Upper lobe of left lung (tissue), 6 donors: ENCODE results near the gene SELENOI. TPM values are rescaled to one million over a fixed set of nuclear protein-coding genes. Genes with fewer than 3 reads are reported as not detected.
"Not testable (repeated sequence)": the region's sequence is repeated elsewhere in the genome, so short reads cannot be mapped to it uniquely, and the experiment has no call there.

Experiments
- ATAC-seq, 2 donors: fragments of 200-7000 bp; cut with Tn5 transposase; one replicate each; pipeline ENCODE4 v1.9.1; 2022; ENCODE audit warnings: mild to moderate bottlenecking in 2 of 2, moderate library complexity in 2 of 2; ENCODE audit not compliant: low FRiP score in 2 of 2
- DNase-seq, 2 donors: peaks; one replicate each; pipeline ENCODE4 v3.0.0-alpha.2; 2019 to 2020
- H3K27ac ChIP-seq, 4 donors: fragments of 200-600 bp; sonication (generic); one replicate each; pipeline ENCODE4 v1.5.1; 2016 to 2019
- H3K27me3 ChIP-seq, 4 donors: fragments of 200-600 bp; sonication (generic); one replicate each; pipeline ENCODE4 v1.5.1; 2017 to 2019
- H3K36me3 ChIP-seq, 4 donors: fragments of 200-600 bp; sonication (generic); one replicate each; pipeline ENCODE4 v1.5.1; 2016 to 2019
- H3K4me1 ChIP-seq, 4 donors: fragments of 200-600 bp; sonication (generic); one replicate each; pipeline ENCODE4 v1.5.1; 2018 to 2019
- H3K4me3 ChIP-seq, 4 donors: fragments of 200-600 bp; sonication (generic); one replicate each; pipeline ENCODE4 v1.5.1; 2017 to 2019; ENCODE audit warnings: mild to moderate bottlenecking in 2 of 4, moderate library complexity in 1 of 4
- H3K9me3 ChIP-seq, 4 donors: fragments of 200-600 bp; sonication (generic); one replicate each; pipeline ENCODE4 v1.5.1; 2018 to 2019
- EP300 ChIP-seq, 4 donors: sonication (generic); formaldehyde crosslinking; IDR thresholded peaks; one replicate each; pipeline ENCODE4 v1.5.1; 2017; ENCODE audit warnings: antibody characterized with exemption in 4 of 4, control low read depth in 2 of 4
- POLR2A ChIP-seq, 4 donors: fragments of 450-650 bp; IDR thresholded peaks; one replicate each; pipeline ENCODE4 v1.5.1; 2016 to 2017; ENCODE audit warnings: antibody characterized with exemption in 4 of 4, mild to moderate bottlenecking in 2 of 4
- POLR2AphosphoS5 ChIP-seq, 2 donors: sonication (generic); formaldehyde crosslinking; IDR thresholded peaks; one replicate each; pipeline ENCODE4 v1.5.1; 2017; ENCODE audit warnings: antibody characterized with exemption in 2 of 2
- WGBS, 2 donors: methylation state at CpG; one replicate each; pipeline ENCODE4 v1.1.5; 2017 to 2018; 5-methylcytosine and 5-hydroxymethylcytosine counted together
- total RNA-seq, 6 donors: library from RNA; depleted of rRNA in 4 of 6; stranded (reverse); fragments of >200 nt in 4 of 6; gene quantifications; one replicate each; pipeline versions ENCODE4 v1.1.0 to v1.2.1, GENCODE V29; 2016 to 2021
- TF ChIP-seq, protein P1 (sequence below), 6 experiments: fragments of 450-650 bp in 4 of 6; fragments of 200-600 bp in 2 of 6; sonication (generic) in 2 of 6; IDR thresholded peaks; one replicate each; pipeline ENCODE4 v1.5.1; 2016 to 2019; ENCODE audit warnings: antibody characterized with exemption in 6 of 6
- donor health status: DM: no; HTN: no; CAD: no; lungs with moderate emphysema.
- donor health status: DM: no; HTN: yes; CAD: no; lungs with severe emphysema.

Gene SELENOI
- total RNA-seq, 6 donors from 2014 or later: 6.8 to 21.6 (median 17.2) TPM

DNA sequence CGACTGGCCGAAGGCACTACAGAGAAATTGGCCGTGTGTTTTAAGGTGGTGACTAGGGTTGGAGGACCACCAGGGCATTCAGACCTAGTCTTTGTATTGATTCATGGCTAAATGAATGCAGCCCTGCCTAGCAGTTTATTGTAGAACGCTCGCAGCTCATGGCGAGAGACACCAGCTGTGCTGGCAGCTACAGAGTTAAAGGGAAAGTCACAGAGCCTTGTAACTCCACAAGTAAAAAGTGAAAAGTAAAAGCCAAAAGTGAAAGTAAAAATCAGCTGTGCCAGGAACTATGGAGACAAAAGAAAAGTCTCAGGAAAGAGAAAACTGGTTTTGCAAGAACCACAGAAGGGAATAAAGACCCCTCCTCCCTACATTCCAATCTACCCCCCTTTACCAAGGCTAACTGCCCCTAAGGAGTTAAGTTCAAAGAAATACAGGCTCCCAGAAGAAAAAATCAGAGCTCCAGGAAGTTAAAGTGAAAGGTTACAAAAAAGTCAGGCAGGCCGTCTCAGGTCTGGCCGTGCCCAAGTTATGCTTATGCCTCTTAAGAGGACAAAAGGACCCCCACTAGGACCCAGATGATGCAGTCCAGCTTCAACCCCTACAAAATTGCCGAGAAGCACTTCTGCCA, 46.4 kb upstream of the SELENOI start:
- no peaks in the 10 kb centered on the region for H3K27me3 ChIP-seq
- H3K4me3 ChIP-seq: peak overlapping the region; percentile 47 to 67 (median 53)
- H3K27ac ChIP-seq: peak overlapping the region; percentile 79 to 88 (median 82)
- DNase-seq (peak in 1 of 2 donors; percentile 53), ATAC-seq (peak; percentile 75 to 80)
- 1 to 2% methylated on average over 9 of the region's 9 CpGs for WGBS, 2 donors
- no peaks in the 10 kb centered on the region for H3K9me3 ChIP-seq
- no peaks in the 10 kb centered on the region for H3K36me3 ChIP-seq
- H3K4me1 ChIP-seq: peaks cover 4 to 19% (median 16%) of the 10 kb centered on the region in 4 donors
- no peak for TF ChIP-seq POLR2A (IDR thresholded peaks at IDR 0.05)
- no peak for TF ChIP-seq EP300 (IDR thresholded peaks at IDR 0.05)
- TF ChIP-seq, protein P1, sequence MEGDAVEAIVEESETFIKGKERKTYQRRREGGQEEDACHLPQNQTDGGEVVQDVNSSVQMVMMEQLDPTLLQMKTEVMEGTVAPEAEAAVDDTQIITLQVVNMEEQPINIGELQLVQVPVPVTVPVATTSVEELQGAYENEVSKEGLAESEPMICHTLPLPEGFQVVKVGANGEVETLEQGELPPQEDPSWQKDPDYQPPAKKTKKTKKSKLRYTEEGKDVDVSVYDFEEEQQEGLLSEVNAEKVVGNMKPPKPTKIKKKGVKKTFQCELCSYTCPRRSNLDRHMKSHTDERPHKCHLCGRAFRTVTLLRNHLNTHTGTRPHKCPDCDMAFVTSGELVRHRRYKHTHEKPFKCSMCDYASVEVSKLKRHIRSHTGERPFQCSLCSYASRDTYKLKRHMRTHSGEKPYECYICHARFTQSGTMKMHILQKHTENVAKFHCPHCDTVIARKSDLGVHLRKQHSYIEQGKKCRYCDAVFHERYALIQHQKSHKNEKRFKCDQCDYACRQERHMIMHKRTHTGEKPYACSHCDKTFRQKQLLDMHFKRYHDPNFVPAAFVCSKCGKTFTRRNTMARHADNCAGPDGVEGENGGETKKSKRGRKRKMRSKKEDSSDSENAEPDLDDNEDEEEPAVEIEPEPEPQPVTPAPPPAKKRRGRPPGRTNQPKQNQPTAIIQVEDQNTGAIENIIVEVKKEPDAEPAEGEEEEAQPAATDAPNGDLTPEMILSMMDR (IDR thresholded peaks at IDR 0.05): no peak
- TF ChIP-seq POLR2AphosphoS5 (IDR thresholded peaks at IDR 0.05): no peak

DNA sequence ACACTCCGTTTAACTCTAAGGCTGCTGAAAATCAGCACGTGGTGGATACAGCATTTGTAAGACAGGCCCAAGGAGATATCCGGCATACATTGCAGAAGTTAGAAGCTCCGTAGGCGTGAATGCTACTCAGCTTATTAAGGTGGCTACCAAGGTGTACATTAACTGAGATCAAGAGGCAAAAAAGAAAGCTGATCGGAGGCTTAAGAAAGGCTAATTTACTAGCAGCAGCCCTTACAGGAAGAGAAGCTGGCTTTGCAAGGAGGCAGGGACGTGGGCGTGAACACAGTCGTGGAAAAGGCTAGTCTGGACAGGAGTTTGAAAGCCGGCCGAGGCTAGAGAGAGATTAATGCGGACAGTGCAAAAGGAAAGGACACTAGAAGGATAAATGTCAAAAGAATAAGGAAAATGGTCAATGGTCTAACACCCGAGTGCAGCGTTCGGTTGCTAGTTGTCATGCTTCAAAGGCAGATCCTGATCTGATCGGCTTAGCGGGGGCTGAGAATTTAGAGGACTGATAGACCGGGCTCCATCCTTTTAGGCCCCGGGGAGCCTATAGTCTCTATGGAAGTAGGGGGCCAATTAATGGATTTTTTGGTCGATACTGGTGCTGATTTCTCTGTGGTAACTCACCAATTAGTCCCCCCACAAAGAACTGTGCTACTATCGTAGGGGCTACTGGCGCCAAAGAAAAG, 45.6 kb upstream of the SELENOI start:
- TF ChIP-seq, protein P1 (IDR thresholded peaks at IDR 0.05): no peak
- TF ChIP-seq EP300 (IDR thresholded peaks at IDR 0.05) (no peak), POLR2AphosphoS5 (IDR thresholded peaks at IDR 0.05) (no peak), POLR2A (IDR thresholded peaks at IDR 0.05) (no peak)
- no peak for DNase-seq

DNA sequence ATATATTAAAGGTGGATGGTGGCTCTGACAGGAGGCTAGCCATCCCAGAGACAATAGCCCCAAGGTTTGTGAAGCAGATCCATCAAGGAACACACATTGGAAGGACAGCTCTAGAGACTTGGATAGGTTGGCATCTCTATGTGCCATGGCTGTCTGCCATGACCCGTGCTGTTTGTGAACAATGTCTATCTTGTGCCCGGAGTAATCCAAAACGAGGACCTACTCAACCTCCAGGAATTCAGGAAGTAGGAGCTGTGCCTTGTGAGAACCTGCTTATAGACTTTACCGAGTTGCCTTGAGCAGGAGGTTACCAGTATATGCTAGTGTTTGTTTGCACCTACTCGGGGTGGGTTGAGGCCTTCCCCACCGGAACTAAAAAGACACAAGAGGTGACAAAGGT, 43.1 kb upstream of the SELENOI start:
- no peak for TF ChIP-seq POLR2AphosphoS5 (IDR thresholded peaks at IDR 0.05)
- TF ChIP-seq, protein P1 (IDR thresholded peaks at IDR 0.05): no peak
- TF ChIP-seq EP300 (IDR thresholded peaks at IDR 0.05): no peak
- TF ChIP-seq POLR2A (IDR thresholded peaks at IDR 0.05): no peak
- Histone ChIP-seq H3K4me1 (peaks cover 4 to 19% (median 16%) of the 10 kb centered on the region in 4 donors), H3K27ac (no peak overlapping the region), H3K4me3 (no peak overlapping the region), H3K27me3 (no peaks in the 10 kb centered on the region), H3K9me3 (no peaks in the 10 kb centered on the region), H3K36me3 (no peaks in the 10 kb centered on the region)
- no peak for ATAC-seq
- no peak for DNase-seq
- 42 to 78% methylated on average over 6 of the region's 6 CpGs for WGBS, 2 donors

More for the DNA sequence above, 45.6 kb upstream of the SELENOI start:
- H3K4me1 ChIP-seq: peaks cover 4 to 19% (median 16%) of the 10 kb centered on the region in 4 donors
- no peaks in the 10 kb centered on the region for H3K9me3 ChIP-seq
- ATAC-seq: peak in 1 of 2 donors; percentile 40
- peak overlapping the region; percentile 79 to 88 (median 82) for H3K27ac ChIP-seq
- no peaks in the 10 kb centered on the region for H3K27me3 ChIP-seq
- WGBS, 2 donors: 41 to 44% methylated on average over 22 of the region's 22 CpGs
- peak overlapping the region in 3 of 4 donors; percentile 53 to 67 (median 53) for H3K4me3 ChIP-seq
- no peaks in the 10 kb centered on the region for H3K36me3 ChIP-seq

- H3K36me3 ChIP-seq, H3K27me3 ChIP-seq, ATAC-seq, DNase-seq, H3K9me3 ChIP-seq, H3K27ac ChIP-seq, H3K4me1 ChIP-seq, H3K4me3 ChIP-seq: not testable (repeated sequence)
- 84 to 89% methylated on average over 7 of the region's 7 CpGs for WGBS, 2 donors
Observed at GRCh38 chr2:26305094-26305493, 40.8 kb upstream of the SELENOI start.

DNA sequence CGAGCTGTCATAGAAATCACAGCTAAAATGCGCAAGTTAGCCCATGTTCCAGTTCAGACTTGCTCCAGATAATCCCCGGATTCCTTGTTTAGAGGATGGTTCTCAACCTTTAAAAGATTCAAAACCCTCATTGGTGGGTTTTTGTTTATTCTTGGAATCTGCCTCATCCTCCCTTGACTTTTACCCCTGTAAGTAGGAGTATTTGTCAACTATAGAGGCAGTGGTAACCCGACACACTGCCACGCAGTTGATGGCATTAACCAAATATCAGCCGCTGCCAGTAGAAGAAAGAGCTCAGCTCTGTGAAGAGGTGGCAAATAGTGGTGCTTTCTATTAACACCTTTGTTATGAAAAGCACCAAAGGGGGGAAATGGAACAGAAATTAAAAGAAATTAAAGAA, 40.4 kb upstream of the SELENOI start:
- Histone ChIP-seq H3K27me3 (no peaks in the 10 kb centered on the region), H3K4me3 (no peak overlapping the region), H3K27ac (no peak overlapping the region), H3K36me3 (no peaks in the 10 kb centered on the region), H3K4me1 (peaks cover 0 to 6% (median 2%) of the 10 kb centered on the region in 4 donors), H3K9me3 (no peaks in the 10 kb centered on the region)
- WGBS, 2 donors: 84 to 87% methylated on average over 6 of the region's 6 CpGs
- ATAC-seq: no peak
- TF ChIP-seq POLR2AphosphoS5 (IDR thresholded peaks at IDR 0.05) (no peak), POLR2A (IDR thresholded peaks at IDR 0.05) (no peak), EP300 (IDR thresholded peaks at IDR 0.05) (no peak)
- TF ChIP-seq, protein P1 (IDR thresholded peaks at IDR 0.05): no peak
- no peak for DNase-seq
